Measurements from ENCODE around the gene TFRC.
"Not testable (repeated sequence)": the region's sequence is repeated elsewhere in the genome, so short reads cannot be mapped to it uniquely, and the experiment has no call there.

TFRC gene

GRCh38 chr3:196081834-196082618, at the start of gene TFRC:
TSS of gene TFRC (minus strand) at chr3:196082090. CDS start at chr3:196077099, 4,991 bp downstream.
- in situ Hi-C loops (cut with MboI; ENCODE audit: low sequenced_read_pairs), result no loop called here

- in situ Hi-C loops (cut with MboI; ENCODE audit: low sequenced_read_pairs), result no loop called here
Observed at GRCh38 chr3:196128172-196128843, 46.4 kb upstream of the TFRC start.

- in situ Hi-C loops (cut with MboI; ENCODE audit: low sequenced_read_pairs), result no loop called here
Observed at GRCh38 chr3:196127308-196128040, 45.6 kb upstream of the TFRC start.

GRCh38 chr3:196124608-196125007, 42.7 kb upstream of the TFRC start:
- in situ Hi-C loops (cut with MboI; ENCODE audit: low sequenced_read_pairs), result no loop called here

GRCh38 chr3:196122688-196123046, 40.8 kb upstream of the TFRC start:
- in situ Hi-C loops (cut with MboI; ENCODE audit: low sequenced_read_pairs), result no loop called here

- in situ Hi-C loops (cut with MboI; ENCODE audit: low sequenced_read_pairs), result no loop called here
Observed at GRCh38 chr3:196122021-196122687, 40.3 kb upstream of the TFRC start.

GRCh38 chr3:196121066-196121465, 39.2 kb upstream of the TFRC start:
- in situ Hi-C loops (cut with MboI; ENCODE audit: low sequenced_read_pairs), result no loop called here

GRCh38 chr3:196120291-196120951, 38.5 kb upstream of the TFRC start:
- in situ Hi-C loops (cut with MboI; ENCODE audit: low sequenced_read_pairs), result no loop called here

GRCh38 chr3:196117809-196118208, 35.9 kb upstream of the TFRC start:
- in situ Hi-C loops (cut with MboI; ENCODE audit: low sequenced_read_pairs), result no loop called here

- in situ Hi-C loops (cut with MboI; ENCODE audit: low sequenced_read_pairs), result no loop called here
Observed at GRCh38 chr3:196115678-196116083, 33.8 kb upstream of the TFRC start.

GRCh38 chr3:196111939-196112386, 30.1 kb upstream of the TFRC start:
- in situ Hi-C loops (cut with MboI; ENCODE audit: low sequenced_read_pairs), result no loop called here

- in situ Hi-C loops (cut with MboI; ENCODE audit: low sequenced_read_pairs), result no loop called here
Observed at GRCh38 chr3:196108075-196108743, 26.3 kb upstream of the TFRC start.

GRCh38 chr3:196104707-196105106, 22.8 kb upstream of the TFRC start:
- in situ Hi-C loops (cut with MboI; ENCODE audit: low sequenced_read_pairs), result not testable (repeated sequence)

GRCh38 chr3:196098365-196098980, 16.6 kb upstream of the TFRC start:
- in situ Hi-C loops (cut with MboI; ENCODE audit: low sequenced_read_pairs), result not testable (repeated sequence)

- in situ Hi-C loops (cut with MboI; ENCODE audit: low sequenced_read_pairs), result no loop called here
Observed at GRCh38 chr3:196097373-196098154, 15.7 kb upstream of the TFRC start.

GRCh38 chr3:196096382-196096953, 14.6 kb upstream of the TFRC start:
- in situ Hi-C loops (cut with MboI; ENCODE audit: low sequenced_read_pairs), result no loop called here

- in situ Hi-C loops (cut with MboI; ENCODE audit: low sequenced_read_pairs), result no loop called here
Observed at GRCh38 chr3:196093317-196094111, 11.6 kb upstream of the TFRC start.

- in situ Hi-C loops (cut with MboI; ENCODE audit: low sequenced_read_pairs), result no loop called here
Observed at GRCh38 chr3:196087906-196088305, 6.0 kb upstream of the TFRC start.

Data from HL-60/S4 (cell line).